GM12878 (cell line): Measurements from ENCODE around the gene MYO7A. TPM values are rescaled to one million over a fixed set of nuclear protein-coding genes. Genes with fewer than 3 reads are reported as not detected.

ENCODE experiments used
- ATAC-seq: fragments of 200-7000 bp; cut with Tn5 transposase; 3 replicates; pipeline ENCODE4 v1.9.1; 2020; ENCODE audit warnings: mild to moderate bottlenecking, moderate library complexity
- BruUV-seq: library from RNA; stranded (reverse); fragments of 400-500 nt; replicated peaks from 2 replicates; lab custom pipeline; 2021; lab: Mats Ljungman, UMichigan
- CTCF ChIA-PET: fragments of 300-600 bp; sonication (Branson Sonifier 250); formaldehyde crosslinking; extraction: SDS; loops from one replicate; lab custom pipeline; 2021; ENCODE audit warnings: inconsistent platforms; lab: Yijun Ruan, JAX
- POLR2A ChIA-PET: fragments of 350-600 bp; formaldehyde crosslinking; extraction: SDS; loops from one replicate; lab custom pipeline; 2021; ENCODE audit warnings: inconsistent platforms; lab: Charles Lee
- RAD21 ChIA-PET: fragments of 300-600 bp; sonication (Branson Sonifier 250); formaldehyde crosslinking; loops from one replicate; lab custom pipeline; 2023; ENCODE audit warnings: antibody characterized with exemption; ENCODE audit not compliant: unreplicated experiment; lab: Charles Lee
- SMC1A ChIA-PET: fragments of 300-600 bp; sonication (Branson Sonifier 250); formaldehyde crosslinking; loops from one replicate; lab custom pipeline; 2023; ENCODE audit not compliant: unreplicated experiment, uncharacterized antibody; lab: Charles Lee
- DNase-seq: peaks from one replicate; pipeline ENCODE4 v3.0.0-alpha.2; 2011; ENCODE audit warnings: low read depth, low spot score
- FAIRE-seq: peaks from 3 replicates; lab custom pipeline; 2011; peaks lifted over from hg19 to GRCh38; lab: Jason Lieb, UNC
- H2AFZ ChIP-seq: 2 replicates; pipeline ENCODE4 v1.6.0; 2011; ENCODE audit warnings: low read depth, low read length, control low read depth; ENCODE audit not compliant: control insufficient read depth
- H3K27ac ChIP-seq: 2 replicates; pipeline ENCODE4 v1.5.1; 2011; ENCODE audit warnings: control low read depth; ENCODE audit not compliant: control insufficient read depth, insufficient read depth
- H3K27me3 ChIP-seq, 2 experiments: replicated peaks in 1 of 2; 2 replicates each; pipeline versions ENCODE4 v1.6.0 to v1.6.1; 2011; ENCODE audit warnings: low read length in 1 of 2; ENCODE audit not compliant: control insufficient read depth in 2 of 2, insufficient read depth in 2 of 2
- H3K36me3 ChIP-seq, 2 experiments: 2 replicates each; pipeline ENCODE4 v1.5.1; 2011; ENCODE audit warnings: low read length in 1 of 2; ENCODE audit not compliant: control insufficient read depth in 2 of 2, insufficient read depth in 2 of 2
- H3K4me1 ChIP-seq: 2 replicates; pipeline ENCODE4 v1.6.1; 2011; ENCODE audit warnings: mild to moderate bottlenecking, low read length, moderate library complexity, mixed read lengths; ENCODE audit not compliant: control insufficient read depth, insufficient read depth
- H3K4me2 ChIP-seq: 2 replicates; pipeline ENCODE4 v1.6.0; 2011; ENCODE audit warnings: control low read depth; ENCODE audit not compliant: control insufficient read depth, insufficient read depth
- H3K4me3 ChIP-seq: fragments of 200-600 bp; sonication (generic); 2 replicates; pipeline ENCODE4 v1.5.1; 2016
- H3K79me2 ChIP-seq: 2 replicates; pipeline ENCODE4 v1.6.0; 2011; ENCODE audit warnings: low read length; ENCODE audit not compliant: control insufficient read depth, insufficient read depth
- H3K9ac ChIP-seq: 2 replicates; pipeline ENCODE4 v1.8.0; 2011; ENCODE audit warnings: low read length, control low read depth, mixed read lengths; ENCODE audit not compliant: control insufficient read depth, insufficient read depth
- H3K9me3 ChIP-seq: replicated peaks from 3 replicates; pipeline ENCODE4 v1.5.1; 2011; ENCODE audit warnings: mild to moderate bottlenecking, low read length; ENCODE audit not compliant: control insufficient read depth, insufficient read depth
- H4K20me1 ChIP-seq: 2 replicates; pipeline ENCODE4 v1.6.0; 2011; ENCODE audit not compliant: control insufficient read depth, insufficient read depth
- CTCF ChIP-seq, 3 experiments: IDR thresholded peaks in 2 of 3; conservative IDR thresholded peaks in 1 of 3; 2 replicates each; pipeline ENCODE4 v1.5.1; 2011; ENCODE audit warnings: low read depth in 3 of 3, low read length in 3 of 3, mild to moderate bottlenecking in 3 of 3, control low read depth in 2 of 3, moderate library complexity in 2 of 3, inconsistent platforms in 1 of 3, mixed read lengths in 1 of 3; ENCODE audit not compliant: control insufficient read depth in 2 of 3, insufficient read depth in 1 of 3; ENCODE audit errors: extremely low read depth in 1 of 3
- CUX1 ChIP-seq: IDR thresholded peaks from 2 replicates; pipeline ENCODE4 v1.6.1; 2012; ENCODE audit warnings: improper control_type of control experiment, low read depth, low read length; ENCODE audit not compliant: insufficient replicate concordance
- IKZF1 ChIP-seq: fragments of 450-650 bp; conservative IDR thresholded peaks from 2 replicates; pipeline ENCODE4 v1.6.1; 2017; ENCODE audit warnings: antibody characterized with exemption, mild to moderate bottlenecking
- RUNX3 ChIP-seq: IDR thresholded peaks from 2 replicates; pipeline ENCODE4 v1.6.1; 2012; ENCODE audit warnings: low read length, inconsistent platforms
- SPI1 ChIP-seq: IDR thresholded peaks from 2 replicates; pipeline ENCODE4 v1.6.1; 2011; ENCODE audit warnings: low read depth, mild to moderate bottlenecking, low read length, moderate library complexity, borderline replicate concordance; ENCODE audit not compliant: insufficient read depth
- ZBTB33 ChIP-seq: fragments of 450-650 bp; IDR thresholded peaks from 2 replicates; pipeline ENCODE4 v1.6.1; 2017; ENCODE audit warnings: mild to moderate bottlenecking
- WGBS: methylation state at CpG from one replicate; pipeline ENCODE4 v1.1.6; 2016; ENCODE audit warnings: low lambda C conversion rate; ENCODE audit not compliant: insufficient replicate concordance, insufficient coverage; ENCODE audit errors: missing lambda C conversion rate; 5-methylcytosine and 5-hydroxymethylcytosine counted together
- in situ Hi-C: fragments of 300-500 bp; cut with MboI; formaldehyde crosslinking; loops from 9 replicates; pipeline ENCODE4 v1.14.3; 2018; ENCODE audit warnings: mixed read lengths
- intact Hi-C: fragments of 100-400 bp; cut with micrococcal nuclease; formaldehyde crosslinking; loops from one replicate; pipeline ENCODE4 v1.14.2; 2022; ENCODE audit not compliant: unreplicated experiment
- polyA plus RNA-seq, 11 experiments: library from polyadenylated mRNA; depleted of rRNA in 4 of 11; unstranded in 6 of 11; stranded (reverse) in 5 of 11; fragments of >200 nt; fragmentation: Nextera tagmentation in 4 of 11; fragmentation: Illumina TruSeq in 1 of 11; extraction: Ambion mirVana in 4 of 11; extraction: Trizol in 1 of 11; gene quantifications; 1 replicate in 1 of 11; 2 replicates in 10 of 11; pipeline versions ENCODE4 v1.2.1 to v1.2.3, GENCODE V29; 2011 to 2016; ENCODE audit warnings: inconsistent platforms in 2 of 11, missing spikeins in 2 of 11, low read depth in 1 of 11
- total RNA-seq, 4 experiments: library from RNA; depleted of rRNA in 3 of 4; stranded (reverse); fragments of >200 nt in 3 of 4; fragmentation: Illumina TruSeq in 1 of 4; extraction: Trizol in 1 of 4; gene quantifications; 2 replicates each; pipeline versions ENCODE4 v1.2.1 to v1.2.3, GENCODE V29; 2013 to 2021

MYO7A gene
- total and polyA plus RNA-seq, 10 of the 15 experiments (the other 5 are each of a cell fraction or from before 2014, with no cell fraction given), result 0.01 to 0.21 (median 0.04) TPM; not detected in 6

GRCh38 chr11:77202941-77203900, 75.2 kb downstream of the MYO7A start:
- no peak overlapping the region for H3K27ac ChIP-seq
- H4K20me1 ChIP-seq, result no peaks in the 10 kb centered on the region
- no peaks in the 10 kb centered on the region for H3K79me2 ChIP-seq
- no peak for DNase-seq
- no peaks in the 10 kb centered on the region for H3K9me3 ChIP-seq
- SMC1A ChIA-PET, result no interaction called here
- no TSS peak for BruUV-seq
- intact Hi-C loops (no loop called here), in situ Hi-C loops (no loop called here)
- RAD21 ChIA-PET, result no interaction called here
- POLR2A ChIA-PET, result no interaction called here
- TF ChIP-seq SPI1, result no peak
- no peak for TF ChIP-seq RUNX3
- TF ChIP-seq CUX1, result no peak
- no peak for TF ChIP-seq ZBTB33
- TF ChIP-seq IKZF1, result no peak
- no peak for TF ChIP-seq CTCF (IDR thresholded peaks at IDR 0.05 in 2 of 3, conservative IDR thresholded peaks at IDR 0.05 in 1 of 3; ENCODE audit: control insufficient read depth in 2 of 3, extremely low read depth in 1 of 3, insufficient read depth in 1 of 3, low read depth in 3 of 3, low read length in 3 of 3)
- no peak for ATAC-seq
- no peak for FAIRE-seq
- no peaks in the 10 kb centered on the region for H3K4me1 ChIP-seq
- no peaks in the 10 kb centered on the region for H3K36me3 ChIP-seq
- CTCF ChIA-PET, result interaction anchor here (1.0 kb wide), 1 partner anchor 346 kb away, joined by 3 read pairs; no protein-coding TSS in a partner anchor
- 59% methylated on average over 25 of the region's 25 CpGs for WGBS
- no peak overlapping the region for H3K4me2 ChIP-seq
- H3K27me3 ChIP-seq, result no peaks in the 10 kb centered on the region; a peak in 1 of 4 replicates
- no peak overlapping the region for H3K9ac ChIP-seq
- H3K4me3 ChIP-seq, result no peak overlapping the region
- H2AFZ ChIP-seq, result no peak overlapping the region
